ENCODE measurements around the gene NHS. TPM values are rescaled to one million over a fixed set of nuclear protein-coding genes. Genes with fewer than 3 reads are reported as not detected.

Gene NHS
- total RNA-seq, 1 experiment from 2014 or later: 6.2 TPM

GRCh38 chrX:17719711-17720110, 344.7 kb downstream of the NHS start:
- ChIA-PET POLR2A (interaction anchor here (0.7 kb wide), 1 partner anchor 11 kb away, joined by 3 read pairs; no protein-coding TSS in a partner anchor), CTCF (interaction anchor here (0.6 to 0.7 kb wide), 4 partner anchors 10 to 639 kb away, joined by 3 to 4 read pairs (median 3); no protein-coding TSS in a partner anchor)
- DNase-seq (ENCODE audit: unreplicated experiment): no peak
- TF ChIP-seq, protein P1, sequence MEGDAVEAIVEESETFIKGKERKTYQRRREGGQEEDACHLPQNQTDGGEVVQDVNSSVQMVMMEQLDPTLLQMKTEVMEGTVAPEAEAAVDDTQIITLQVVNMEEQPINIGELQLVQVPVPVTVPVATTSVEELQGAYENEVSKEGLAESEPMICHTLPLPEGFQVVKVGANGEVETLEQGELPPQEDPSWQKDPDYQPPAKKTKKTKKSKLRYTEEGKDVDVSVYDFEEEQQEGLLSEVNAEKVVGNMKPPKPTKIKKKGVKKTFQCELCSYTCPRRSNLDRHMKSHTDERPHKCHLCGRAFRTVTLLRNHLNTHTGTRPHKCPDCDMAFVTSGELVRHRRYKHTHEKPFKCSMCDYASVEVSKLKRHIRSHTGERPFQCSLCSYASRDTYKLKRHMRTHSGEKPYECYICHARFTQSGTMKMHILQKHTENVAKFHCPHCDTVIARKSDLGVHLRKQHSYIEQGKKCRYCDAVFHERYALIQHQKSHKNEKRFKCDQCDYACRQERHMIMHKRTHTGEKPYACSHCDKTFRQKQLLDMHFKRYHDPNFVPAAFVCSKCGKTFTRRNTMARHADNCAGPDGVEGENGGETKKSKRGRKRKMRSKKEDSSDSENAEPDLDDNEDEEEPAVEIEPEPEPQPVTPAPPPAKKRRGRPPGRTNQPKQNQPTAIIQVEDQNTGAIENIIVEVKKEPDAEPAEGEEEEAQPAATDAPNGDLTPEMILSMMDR (IDR thresholded peaks at IDR 0.05; ENCODE audit: unreplicated experiment): no peak
- Mint-ChIP-seq H3K9me3 (ENCODE audit: unreplicated experiment) (no peaks in the 10 kb centered on the region), H3K27me3 (ENCODE audit: insufficient read depth, unreplicated experiment) (peaks cover 43% of the 10 kb centered on the region), H3K27ac (ENCODE audit: low read depth, unreplicated experiment) (no peak overlapping the region), H3K36me3 (ENCODE audit: insufficient read depth, unreplicated experiment) (no peaks in the 10 kb centered on the region), H3K4me3 (ENCODE audit: unreplicated experiment) (no peak overlapping the region), H3K4me1 (ENCODE audit: insufficient read depth, unreplicated experiment) (no peaks in the 10 kb centered on the region)
- intact Hi-C loops (cut with micrococcal nuclease): no loop called here
- BruUV-seq (replicated peaks): no TSS peak

DNA sequence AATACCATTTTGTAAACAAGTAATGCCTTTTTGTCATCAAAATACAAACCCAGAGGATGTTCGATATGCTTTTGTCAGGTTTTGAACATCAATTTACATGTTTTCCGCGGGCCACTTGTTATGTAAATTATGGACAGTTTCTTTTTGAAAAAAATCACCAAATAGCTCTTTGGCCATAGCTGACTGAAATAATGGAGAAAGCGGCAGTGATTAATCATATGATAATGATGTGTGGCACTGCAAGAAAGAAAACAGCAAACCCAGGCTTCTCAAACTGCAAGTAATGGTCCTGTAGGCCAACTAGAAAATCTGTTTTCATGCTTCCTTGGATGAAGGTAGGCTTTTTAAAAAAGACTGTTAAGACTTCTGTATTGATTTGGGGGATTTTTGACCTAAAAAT, 346.7 kb downstream of the NHS start:
- POLR2A ChIA-PET: no interaction called here
- DNase-seq (ENCODE audit: unreplicated experiment): no peak
- no peaks in the 10 kb centered on the region for H3K4me1 Mint-ChIP-seq (ENCODE audit: insufficient read depth, unreplicated experiment)
- no peaks in the 10 kb centered on the region for H3K36me3 Mint-ChIP-seq (ENCODE audit: insufficient read depth, unreplicated experiment)
- H3K9me3 Mint-ChIP-seq (ENCODE audit: unreplicated experiment): no peaks in the 10 kb centered on the region
- no peak overlapping the region for H3K27ac Mint-ChIP-seq (ENCODE audit: low read depth, unreplicated experiment)
- intact Hi-C loops (cut with micrococcal nuclease): no loop called here
- H3K4me3 Mint-ChIP-seq (ENCODE audit: unreplicated experiment): no peak overlapping the region
- TF ChIP-seq, protein P1 (IDR thresholded peaks at IDR 0.05; ENCODE audit: unreplicated experiment): no peak
- peaks cover 58% of the 10 kb centered on the region for H3K27me3 Mint-ChIP-seq (ENCODE audit: insufficient read depth, unreplicated experiment)
- no TSS peak for BruUV-seq (replicated peaks)
- CTCF ChIA-PET: no interaction called here

- TF ChIP-seq, protein P1 (IDR thresholded peaks at IDR 0.05; ENCODE audit: unreplicated experiment): no peak
- intact Hi-C loops (cut with micrococcal nuclease): no loop called here
- ChIA-PET CTCF (no interaction called here), POLR2A (no interaction called here)
- Mint-ChIP-seq H3K27ac (ENCODE audit: low read depth, unreplicated experiment) (no peak overlapping the region), H3K27me3 (ENCODE audit: insufficient read depth, unreplicated experiment) (peaks cover 47% of the 10 kb centered on the region), H3K4me1 (ENCODE audit: insufficient read depth, unreplicated experiment) (no peaks in the 10 kb centered on the region), H3K9me3 (ENCODE audit: unreplicated experiment) (no peaks in the 10 kb centered on the region), H3K4me3 (ENCODE audit: unreplicated experiment) (no peak overlapping the region), H3K36me3 (ENCODE audit: insufficient read depth, unreplicated experiment) (no peaks in the 10 kb centered on the region)
- no TSS peak for BruUV-seq (replicated peaks)
- no peak for DNase-seq (ENCODE audit: unreplicated experiment)
Observed at GRCh38 chrX:17725181-17725580, 350.2 kb downstream of the NHS start.

DNA sequence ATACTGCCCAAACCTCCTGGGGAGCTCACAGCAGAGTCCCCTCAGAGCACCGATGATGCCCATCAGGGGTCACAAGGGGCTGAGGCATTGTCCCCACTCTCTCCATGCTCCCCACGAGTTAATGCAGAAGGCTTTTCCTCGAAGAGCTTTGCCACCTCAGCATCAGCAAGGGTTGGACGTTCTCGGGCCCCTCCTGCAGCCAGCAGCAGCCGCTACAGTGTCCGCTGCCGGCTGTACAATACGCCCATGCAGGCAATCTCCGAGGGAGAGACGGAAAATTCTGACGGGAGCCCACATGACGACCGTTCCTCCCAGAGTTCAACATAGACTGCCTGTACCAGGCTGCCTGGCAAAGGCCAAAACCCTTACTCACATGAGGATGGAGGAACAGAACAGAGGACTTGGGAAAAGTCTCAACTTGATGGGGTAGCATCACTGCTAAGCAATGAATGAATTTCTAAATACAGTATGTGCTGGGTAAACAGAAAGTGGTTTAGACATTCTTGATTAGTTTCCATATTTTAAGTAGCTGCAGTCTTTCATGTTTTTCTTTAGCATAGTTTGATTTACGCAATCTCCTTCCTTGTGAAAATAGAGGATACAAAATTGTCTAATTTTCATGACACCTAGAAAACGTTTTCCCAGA, 357.3 kb downstream of the NHS start:
- ChIA-PET POLR2A (no interaction called here), CTCF (no interaction called here)
- intact Hi-C loops (cut with micrococcal nuclease): no loop called here
- Mint-ChIP-seq H3K27ac (ENCODE audit: low read depth, unreplicated experiment) (no peak overlapping the region), H3K9me3 (ENCODE audit: unreplicated experiment) (no peaks in the 10 kb centered on the region), H3K4me1 (ENCODE audit: insufficient read depth, unreplicated experiment) (no peaks in the 10 kb centered on the region), H3K4me3 (ENCODE audit: unreplicated experiment) (no peak overlapping the region), H3K27me3 (ENCODE audit: insufficient read depth, unreplicated experiment) (peaks cover 8% of the 10 kb centered on the region), H3K36me3 (ENCODE audit: insufficient read depth, unreplicated experiment) (no peaks in the 10 kb centered on the region)
- BruUV-seq (replicated peaks): no TSS peak
- no peak for DNase-seq (ENCODE audit: unreplicated experiment)
- TF ChIP-seq, protein P1 (IDR thresholded peaks at IDR 0.05; ENCODE audit: unreplicated experiment): no peak
